D341Med (cell line): ENCODE results near the gene GPRIN1.
A peak's percentile ranks its signal among the peaks of the same experiment; 100 is the strongest.
"Not testable (repeated sequence)": the region's sequence is repeated elsewhere in the genome, so short reads cannot be mapped to it uniquely, and the experiment has no call there.

ENCODE experiments used
- DNase-seq: peaks from one replicate; pipeline ENCODE4 v3.0.0; 2012; ENCODE audit warnings: low spot score

GPRIN1 gene

GRCh38 chr5:176574297-176574591, 35.7 kb downstream of the GPRIN1 start:
- DNase-seq: no peak

- DNase-seq: peak; percentile 88
Measured at GRCh38 chr5:176573564-176574296, 36.2 kb downstream of the GPRIN1 start.

GRCh38 chr5:176570044-176570443, 39.9 kb downstream of the GPRIN1 start:
- no peak for DNase-seq

GRCh38 chr5:176568657-176569056, 41.3 kb downstream of the GPRIN1 start:
- DNase-seq: no peak

- DNase-seq: no peak
Measured at GRCh38 chr5:176565760-176566288, 44.1 kb downstream of the GPRIN1 start.

GRCh38 chr5:176564002-176564401, 46.0 kb downstream of the GPRIN1 start:
- DNase-seq: no peak

- no peak for DNase-seq
Measured at GRCh38 chr5:176562189-176562588, 47.8 kb downstream of the GPRIN1 start.

- DNase-seq: no peak
Measured at GRCh38 chr5:176561259-176561658, 48.7 kb downstream of the GPRIN1 start.

GRCh38 chr5:176560364-176560763, 49.6 kb downstream of the GPRIN1 start:
- no peak for DNase-seq

GRCh38 chr5:176559683-176560082, 50.3 kb downstream of the GPRIN1 start:
- no peak for DNase-seq

- DNase-seq: no peak
Measured at GRCh38 chr5:176557846-176558245, 52.1 kb downstream of the GPRIN1 start.

GRCh38 chr5:176553260-176554085, 56.5 kb downstream of the GPRIN1 start:
- no peak for DNase-seq

GRCh38 chr5:176552332-176552869, 57.6 kb downstream of the GPRIN1 start:
- DNase-seq: no peak

- not testable (repeated sequence) for DNase-seq
Measured at GRCh38 chr5:176550937-176551336, 59.0 kb downstream of the GPRIN1 start.

- DNase-seq: no peak
Measured at GRCh38 chr5:176550275-176550831, 59.6 kb downstream of the GPRIN1 start.

GRCh38 chr5:176549871-176550270, 60.1 kb downstream of the GPRIN1 start:
- DNase-seq: no peak

GRCh38 chr5:176548967-176549444, 61.0 kb downstream of the GPRIN1 start, which contains the start of gene CDHR2:
Gene CDHR2, plus strand, starts transcription at chr5:176549342. Its CDS starts 16,011 bp downstream, at chr5:176565353.
- no peak for DNase-seq

- DNase-seq: no peak
Measured at GRCh38 chr5:176547802-176548201, 62.2 kb downstream of the GPRIN1 start.
